GM12878 (cell line): ENCODE results near the gene LALBA.
A peak's percentile ranks its signal among the peaks of the same experiment; 100 is the strongest.

Experiments used
- CBFB ChIP-seq: IDR thresholded peaks from 2 replicates; pipeline ENCODE4 v1.6.1; 2016; ENCODE audit warnings: antibody characterized with exemption, low read depth
- FOXM1 ChIP-seq: IDR thresholded peaks from 2 replicates; pipeline ENCODE4 v1.6.1; 2012; ENCODE audit warnings: low read depth, mild to moderate bottlenecking, inconsistent platforms, low read length, moderate library complexity
- NFIC ChIP-seq: IDR thresholded peaks from 2 replicates; pipeline ENCODE4 v1.6.1; 2012; ENCODE audit warnings: low read depth, mild to moderate bottlenecking, inconsistent platforms, low read length, moderate library complexity

DNA sequence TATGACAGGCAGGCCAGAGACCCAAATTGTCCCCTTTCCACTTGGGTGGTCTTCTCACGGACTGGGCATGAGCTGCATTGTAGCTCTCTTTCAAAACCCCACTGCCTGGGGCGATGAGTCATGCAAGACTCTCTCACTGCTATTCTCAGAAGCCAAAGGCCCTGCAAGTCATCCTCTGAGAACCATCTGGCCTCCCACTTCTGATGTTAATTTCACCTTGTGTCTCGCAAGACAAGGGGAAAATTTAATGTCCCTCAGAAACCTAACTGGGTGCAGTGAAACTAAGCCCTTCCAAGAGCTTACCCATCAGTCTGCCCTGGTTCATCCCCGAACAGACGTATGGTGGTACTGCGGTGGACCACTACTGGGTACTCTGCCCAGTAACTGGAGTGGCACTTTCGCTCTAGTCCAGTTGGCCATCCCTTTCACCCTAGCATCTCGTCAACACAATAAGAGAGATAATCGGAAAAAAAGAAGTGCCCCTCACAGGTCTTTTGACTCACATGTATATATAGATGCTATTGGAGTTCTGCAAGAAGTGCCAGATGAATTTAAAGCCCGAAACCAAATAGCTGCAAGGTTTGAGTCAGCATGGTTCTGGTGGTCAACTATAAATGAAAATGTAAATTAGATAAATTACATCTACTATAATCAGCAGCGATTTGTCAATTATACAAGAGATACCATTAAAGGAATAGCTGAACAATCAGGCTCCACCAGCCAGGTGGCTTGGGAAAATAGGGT is 31.3 kb upstream of the LALBA start:
- TF ChIP-seq NFIC (peak; percentile 83), CBFB (peak; percentile 60), FOXM1 (peak; percentile 62; the same call in 1 of the 2 replicates)
